Transverse colon (tissue), 4 donors: ENCODE data around the gene RPGRIP1.

Experiments used
- CTCF ChIP-seq, 5 experiments: fragments of 200-600 bp in 3 of 5; fragments of 450-650 bp in 2 of 5; sonication (generic) in 3 of 5; IDR thresholded peaks; 1 replicate in 2 of 5; 2 replicates in 3 of 5; pipeline ENCODE4 v1.5.1; 2016 to 2017; ENCODE audit warnings: antibody characterized with exemption in 5 of 5, inconsistent platforms in 3 of 5, mild to moderate bottlenecking in 2 of 5, moderate library complexity in 1 of 5
- EP300 ChIP-seq: sonication (generic); formaldehyde crosslinking; IDR thresholded peaks from one replicate; pipeline ENCODE4 v1.6.1; 2017; ENCODE audit warnings: antibody characterized with exemption, low read depth
- POLR2A ChIP-seq: fragments of 450-650 bp; IDR thresholded peaks from one replicate; pipeline ENCODE4 v1.6.1; 2016; ENCODE audit warnings: antibody characterized with exemption, mild to moderate bottlenecking, moderate library complexity
- POLR2AphosphoS5 ChIP-seq, 3 donors: sonication (generic); formaldehyde crosslinking; IDR thresholded peaks; one replicate each; pipeline ENCODE4 v1.6.1; 2016; ENCODE audit warnings: antibody characterized with exemption in 3 of 3

GRCh38 chr14:21326972-21327371, 47.1 kb downstream of the RPGRIP1 start:
- TF ChIP-seq CTCF (IDR thresholded peaks at IDR 0.05) (no peak), POLR2A (no peak), EP300 (no peak), POLR2AphosphoS5 (IDR thresholded peaks at IDR 0.05) (no peak)
